Neural progenitor cell (in vitro differentiated cells): Measurements from ENCODE around the gene PRG2. TPM values are rescaled to one million over a fixed set of nuclear protein-coding genes. Genes with fewer than 3 reads are reported as not detected.

Source experiments
- DNase-seq: peaks from one replicate; pipeline ENCODE4 v3.0.0-alpha.2; 2016; ENCODE audit warnings: low spot score
- H2AFZ ChIP-seq: fragments of 200-600 bp; sonication (generic); replicated peaks from 2 replicates; pipeline ENCODE4 v1.6.1; 2016; ENCODE audit warnings: antibody characterized with exemption
- H3F3A ChIP-seq: fragments of 200-600 bp; sonication (generic); 2 replicates; pipeline ENCODE4 v1.6.1; 2016; ENCODE audit warnings: antibody characterized with exemption, low read depth
- H3K27ac ChIP-seq: fragments of 200-600 bp; sonication (generic); 2 replicates; pipeline ENCODE4 v1.5.1; 2016; ENCODE audit warnings: mild to moderate bottlenecking
- H3K27me3 ChIP-seq: fragments of 200-600 bp; sonication (generic); 2 replicates; pipeline ENCODE4 v1.6.1; 2016; ENCODE audit warnings: mild to moderate bottlenecking, moderate library complexity
- H3K36me3 ChIP-seq: fragments of 200-600 bp; sonication (generic); 2 replicates; pipeline ENCODE4 v1.5.1; 2016
- H3K4me1 ChIP-seq: fragments of 200-600 bp; sonication (generic); 2 replicates; pipeline ENCODE4 v1.6.1; 2016; ENCODE audit warnings: mixed run types
- H3K4me2 ChIP-seq: fragments of 200-600 bp; sonication (generic); 2 replicates; pipeline ENCODE4 v1.6.1; 2016
- H3K4me3 ChIP-seq: fragments of 200-600 bp; sonication (generic); 2 replicates; pipeline ENCODE4 v1.5.1; 2016
- H3K79me2 ChIP-seq: fragments of 200-600 bp; sonication (generic); 2 replicates; pipeline ENCODE4 v1.6.1; 2016; ENCODE audit warnings: low read depth
- H3K9ac ChIP-seq: fragments of 200-600 bp; sonication (generic); 2 replicates; pipeline ENCODE4 v1.6.1; 2016
- H3K9me3 ChIP-seq: fragments of 200-600 bp; sonication (generic); 2 replicates; pipeline ENCODE4 v1.5.1; 2016; ENCODE audit warnings: low read depth
- H4K20me1 ChIP-seq: fragments of 200-600 bp; sonication (generic); 2 replicates; pipeline ENCODE4 v1.6.1; 2016; ENCODE audit warnings: low read depth
- H3K27ac Mint-ChIP-seq: 3 replicates; pipeline ENCODE4 v1.8.0; 2021; ENCODE audit warnings: mixed read lengths
- H3K27me3 Mint-ChIP-seq: 2 replicates; pipeline ENCODE4 v1.8.0; 2022; ENCODE audit warnings: low read depth, mild to moderate bottlenecking, inconsistent platforms, moderate library complexity, mixed read lengths; ENCODE audit not compliant: insufficient read depth
- H3K36me3 Mint-ChIP-seq: 3 replicates; pipeline ENCODE4 v1.8.0; 2021; ENCODE audit warnings: mixed read lengths
- H3K4me1 Mint-ChIP-seq: 3 replicates; pipeline ENCODE4 v1.8.0; 2021; ENCODE audit warnings: mixed read lengths
- H3K4me3 Mint-ChIP-seq: 3 replicates; pipeline ENCODE4 v1.8.0; 2021; ENCODE audit warnings: mild to moderate bottlenecking, moderate library complexity, mixed read lengths
- H3K9me3 Mint-ChIP-seq: 3 replicates; pipeline ENCODE4 v1.8.0; 2020; ENCODE audit warnings: mixed read lengths
- EZH2 ChIP-seq: fragments of 200-600 bp; sonication (generic); IDR thresholded peaks from 2 replicates; pipeline ENCODE4 v1.6.1; 2017; ENCODE audit warnings: antibody characterized with exemption, mild to moderate bottlenecking, moderate library complexity
- EZH2phosphoT487 ChIP-seq: fragments of 200-600 bp; sonication (generic); IDR thresholded peaks from 2 replicates; pipeline ENCODE4 v1.6.1; 2017; ENCODE audit warnings: antibody characterized with exemption
- total RNA-seq: library from RNA; depleted of rRNA; stranded (reverse); fragments of >200 nt; gene quantifications from 2 replicates; pipeline ENCODE4 v1.2.3, GENCODE V29; 2015; ENCODE audit warnings: low replicate concordance
- TF ChIP-seq, protein P1 (sequence below): fragments of 200-600 bp; sonication (generic); IDR thresholded peaks from 2 replicates; pipeline ENCODE4 v1.5.1; 2017; ENCODE audit warnings: antibody characterized with exemption, mild to moderate bottlenecking

Gene PRG2
- total RNA-seq, 1 donor from 2014 or later = not detected

DNA sequence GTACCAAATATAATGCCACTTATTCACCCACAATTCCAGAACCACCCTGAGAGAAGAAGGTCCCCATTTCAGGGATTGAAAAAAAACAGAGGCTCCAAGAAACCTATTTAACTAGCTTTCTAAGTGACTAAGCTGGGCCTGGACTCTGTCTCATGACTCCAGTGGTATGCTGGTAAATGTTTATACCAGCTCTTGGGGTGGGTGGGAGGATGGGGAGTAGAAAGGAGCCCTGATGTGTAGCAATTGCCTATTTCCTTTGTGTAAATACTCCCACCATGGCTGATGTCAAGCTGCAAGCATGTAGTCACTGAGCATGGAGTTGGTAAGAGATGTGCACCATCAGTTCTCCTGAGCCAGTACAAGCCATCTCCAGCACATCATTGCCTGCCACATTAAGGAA lies 12.3 kb downstream of the PRG2 start:
- no peaks in the 10 kb centered on the region for H4K20me1 ChIP-seq
- no peak overlapping the region for H3K4me3 Mint-ChIP-seq
- no peaks in the 10 kb centered on the region for H3K4me1 ChIP-seq
- H3K27ac Mint-ChIP-seq = no peak overlapping the region
- no peak for DNase-seq
- no peak overlapping the region for H3K4me2 ChIP-seq
- H3K27me3 Mint-ChIP-seq = peaks cover 24% of the 10 kb centered on the region
- H3K4me3 ChIP-seq = no peak overlapping the region
- no peaks in the 10 kb centered on the region for H3K9me3 Mint-ChIP-seq
- no peaks in the 10 kb centered on the region for H3K79me2 ChIP-seq
- H2AFZ ChIP-seq = no peak overlapping the region
- H3K27me3 ChIP-seq = peaks cover 14% of the 10 kb centered on the region
- TF ChIP-seq EZH2 (no peak), EZH2phosphoT487 (no peak)
- TF ChIP-seq, protein P1, sequence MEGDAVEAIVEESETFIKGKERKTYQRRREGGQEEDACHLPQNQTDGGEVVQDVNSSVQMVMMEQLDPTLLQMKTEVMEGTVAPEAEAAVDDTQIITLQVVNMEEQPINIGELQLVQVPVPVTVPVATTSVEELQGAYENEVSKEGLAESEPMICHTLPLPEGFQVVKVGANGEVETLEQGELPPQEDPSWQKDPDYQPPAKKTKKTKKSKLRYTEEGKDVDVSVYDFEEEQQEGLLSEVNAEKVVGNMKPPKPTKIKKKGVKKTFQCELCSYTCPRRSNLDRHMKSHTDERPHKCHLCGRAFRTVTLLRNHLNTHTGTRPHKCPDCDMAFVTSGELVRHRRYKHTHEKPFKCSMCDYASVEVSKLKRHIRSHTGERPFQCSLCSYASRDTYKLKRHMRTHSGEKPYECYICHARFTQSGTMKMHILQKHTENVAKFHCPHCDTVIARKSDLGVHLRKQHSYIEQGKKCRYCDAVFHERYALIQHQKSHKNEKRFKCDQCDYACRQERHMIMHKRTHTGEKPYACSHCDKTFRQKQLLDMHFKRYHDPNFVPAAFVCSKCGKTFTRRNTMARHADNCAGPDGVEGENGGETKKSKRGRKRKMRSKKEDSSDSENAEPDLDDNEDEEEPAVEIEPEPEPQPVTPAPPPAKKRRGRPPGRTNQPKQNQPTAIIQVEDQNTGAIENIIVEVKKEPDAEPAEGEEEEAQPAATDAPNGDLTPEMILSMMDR = no peak
- no peak overlapping the region for H3K9ac ChIP-seq
- H3K36me3 Mint-ChIP-seq = no peaks in the 10 kb centered on the region
- H3K4me1 Mint-ChIP-seq = no peaks in the 10 kb centered on the region
- H3K27ac ChIP-seq = no peak overlapping the region
- H3K36me3 ChIP-seq = no peaks in the 10 kb centered on the region
- no peaks in the 10 kb centered on the region for H3K9me3 ChIP-seq
- H3F3A ChIP-seq = no peaks in the 10 kb centered on the region

DNA sequence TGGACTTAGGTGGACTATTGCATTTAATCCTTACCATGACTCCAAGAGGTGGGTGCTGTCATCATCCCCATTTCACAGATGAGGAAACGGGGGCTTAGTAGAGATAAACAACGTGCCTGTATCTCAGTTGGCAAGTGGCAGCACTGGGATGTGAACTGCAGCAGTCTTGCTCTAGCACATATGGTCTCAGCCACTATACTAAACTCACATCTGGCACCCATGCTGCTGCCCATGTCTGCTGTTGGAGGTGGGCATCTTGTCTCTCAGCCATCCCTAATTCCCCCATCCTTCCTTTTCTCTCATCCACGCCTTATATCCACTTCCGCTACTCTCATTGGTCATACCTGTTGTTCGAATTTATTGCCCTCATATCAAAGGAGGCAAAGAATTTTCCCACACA lies 13.3 kb downstream of the PRG2 start:
- no peak for DNase-seq
- Histone ChIP-seq H4K20me1 (no peaks in the 10 kb centered on the region), H3K4me2 (no peak overlapping the region), H3K4me1 (no peaks in the 10 kb centered on the region), H3K36me3 (no peaks in the 10 kb centered on the region), H3K27ac (no peak overlapping the region), H3F3A (no peaks in the 10 kb centered on the region), H3K9ac (no peak overlapping the region), H3K9me3 (no peaks in the 10 kb centered on the region), H2AFZ (no peak overlapping the region), H3K79me2 (no peaks in the 10 kb centered on the region), H3K27me3 (peaks cover 14% of the 10 kb centered on the region), H3K4me3 (no peak overlapping the region)
- Mint-ChIP-seq H3K36me3 (no peaks in the 10 kb centered on the region), H3K27ac (no peak overlapping the region), H3K4me3 (no peak overlapping the region), H3K27me3 (peaks cover 24% of the 10 kb centered on the region), H3K4me1 (no peaks in the 10 kb centered on the region), H3K9me3 (no peaks in the 10 kb centered on the region)
- no peak for TF ChIP-seq EZH2
- TF ChIP-seq, protein P1 = no peak
- TF ChIP-seq EZH2phosphoT487 = no peak

DNA sequence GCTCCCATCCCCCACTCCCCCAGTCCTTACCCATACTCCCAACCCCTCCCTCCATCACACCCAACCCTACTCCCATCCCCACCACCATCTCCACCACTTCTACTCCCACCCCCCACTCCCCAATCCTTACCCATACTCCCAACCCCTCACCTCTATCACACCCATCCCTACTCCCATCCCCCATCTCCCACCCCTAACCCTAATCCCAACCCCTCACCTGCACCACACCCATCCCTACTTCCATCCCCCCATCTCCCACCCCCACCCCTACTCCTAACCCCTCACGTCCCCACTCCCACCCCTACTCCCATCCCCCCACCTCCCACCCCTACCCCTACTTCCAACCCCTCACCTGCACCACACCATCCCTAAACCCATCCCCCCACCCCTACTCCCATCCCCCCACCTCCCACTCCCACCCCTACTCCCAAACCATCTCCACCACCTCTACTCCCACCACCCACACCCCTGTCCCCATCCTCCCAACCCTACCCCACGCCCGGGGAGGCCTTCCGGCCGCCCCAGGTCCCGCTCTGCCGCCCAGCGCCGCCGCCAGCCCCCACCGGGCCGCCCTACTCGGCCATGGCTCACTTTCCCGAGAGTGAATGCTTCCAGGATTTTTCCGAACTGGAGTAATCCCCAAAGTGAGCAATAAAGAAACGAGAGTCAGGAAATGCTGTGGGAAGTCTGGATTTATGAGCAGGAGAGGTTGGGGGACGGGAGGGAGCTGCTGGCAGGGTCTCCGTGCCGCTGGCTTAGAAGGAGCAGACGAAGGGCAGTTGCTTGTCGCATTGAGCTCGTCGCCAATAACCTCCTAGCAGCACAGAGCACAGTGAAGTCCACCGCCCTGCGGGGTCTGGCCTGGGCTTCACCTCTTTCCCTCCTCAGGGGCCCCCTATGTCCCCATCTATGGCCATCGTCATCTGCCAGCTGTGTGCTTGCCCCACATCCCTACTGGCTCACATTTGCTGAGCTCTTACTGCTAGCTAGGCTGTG lies 14.1 kb downstream of the PRG2 start:
- Mint-ChIP-seq H3K27ac (no peak overlapping the region), H3K4me3 (no peak overlapping the region), H3K9me3 (no peaks in the 10 kb centered on the region), H3K27me3 (peaks cover 20% of the 10 kb centered on the region), H3K36me3 (no peaks in the 10 kb centered on the region), H3K4me1 (no peaks in the 10 kb centered on the region)
- no peak overlapping the region for H2AFZ ChIP-seq
- H3K4me3 ChIP-seq = no peak overlapping the region
- no peaks in the 10 kb centered on the region for H3K36me3 ChIP-seq
- H3F3A ChIP-seq = no peaks in the 10 kb centered on the region
- no peaks in the 10 kb centered on the region for H3K4me1 ChIP-seq
- no peaks in the 10 kb centered on the region for H4K20me1 ChIP-seq
- H3K9ac ChIP-seq = no peak overlapping the region
- no peaks in the 10 kb centered on the region for H3K79me2 ChIP-seq
- H3K27me3 ChIP-seq = peaks cover 14% of the 10 kb centered on the region
- H3K4me2 ChIP-seq = peak overlapping the region; percentile 24
- no peak for TF ChIP-seq EZH2
- no peak for TF ChIP-seq EZH2phosphoT487
- TF ChIP-seq, protein P1 = no peak
- H3K9me3 ChIP-seq = no peaks in the 10 kb centered on the region
- DNase-seq = no peak
- no peak overlapping the region for H3K27ac ChIP-seq
